DMS114 treated with DMSO at 0.1 percent for 48 hours (cell line): Measurements from ENCODE around the gene BNIP5.

Experiments used
- DNase-seq: peaks from one replicate; lab custom pipeline; 2025; ENCODE audit not compliant: unreplicated experiment; lab: John Stamatoyannopoulos, UW

Gene BNIP5

DNA sequence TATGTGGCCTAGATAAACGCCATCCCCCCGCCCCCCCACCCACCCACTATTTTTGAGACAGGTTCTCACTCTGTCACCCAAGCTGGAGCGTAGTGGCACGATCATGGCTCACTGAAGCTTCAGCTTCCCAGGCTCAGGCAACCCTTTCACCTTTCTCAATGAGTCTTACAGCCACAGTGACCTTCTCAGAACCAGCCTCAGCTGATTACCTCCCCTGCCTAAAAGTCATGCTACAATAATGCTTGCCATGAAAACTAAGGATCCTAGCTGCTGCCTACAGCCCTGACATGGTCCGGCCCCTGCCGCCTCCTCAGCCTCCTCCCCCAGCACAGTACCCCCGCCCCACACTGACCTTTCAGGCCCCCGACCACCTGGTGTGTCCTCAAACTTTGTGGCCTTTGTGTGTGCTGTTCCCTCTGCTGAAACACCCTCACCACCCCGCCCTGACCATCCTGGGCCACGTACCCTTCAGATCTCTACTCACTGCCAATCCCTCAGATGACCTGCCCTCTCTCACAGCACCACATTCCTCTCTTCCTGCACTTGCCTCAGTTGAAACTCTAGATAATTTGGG lies 35.5 kb downstream of the BNIP5 start:
- no peak for DNase-seq

DNA sequence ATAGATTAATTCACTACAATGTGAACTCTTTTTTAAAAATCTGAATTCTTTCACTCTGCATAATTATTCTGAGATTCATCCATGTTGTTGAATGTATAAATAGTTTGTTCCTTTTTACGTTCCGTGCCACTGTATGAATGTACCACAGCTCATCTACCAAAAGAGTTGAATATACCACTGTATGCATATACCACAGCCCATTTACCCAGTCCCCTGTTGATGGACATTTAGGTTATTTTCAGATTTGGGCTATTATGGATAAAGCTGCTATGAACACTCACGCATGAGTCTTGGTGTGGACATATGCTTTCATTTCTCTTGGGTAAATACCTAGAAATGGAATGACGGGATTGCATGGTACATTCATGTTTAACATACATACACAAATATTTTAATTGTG lies 38.7 kb downstream of the BNIP5 start:
- DNase-seq = no peak

DNA sequence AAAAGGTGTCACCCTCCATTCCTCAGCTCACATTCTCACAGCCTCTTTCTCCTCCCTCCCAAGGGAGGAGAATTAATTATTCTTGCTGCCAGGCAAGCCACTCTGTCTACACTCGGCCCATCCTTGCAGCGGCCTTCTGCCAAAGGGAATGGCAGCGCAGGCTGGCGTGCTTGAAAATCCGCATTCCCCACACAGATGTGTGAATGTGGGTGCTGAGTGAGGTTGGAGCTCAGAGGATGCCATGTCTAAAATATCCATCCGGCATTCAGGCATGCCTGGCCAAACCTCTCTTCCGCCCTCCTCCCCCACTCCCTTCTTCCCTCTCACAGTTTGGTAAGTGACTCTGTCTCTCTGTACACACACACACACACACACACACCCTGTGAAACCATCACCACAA lies 39.2 kb downstream of the BNIP5 start:
- DNase-seq = no peak

DNA sequence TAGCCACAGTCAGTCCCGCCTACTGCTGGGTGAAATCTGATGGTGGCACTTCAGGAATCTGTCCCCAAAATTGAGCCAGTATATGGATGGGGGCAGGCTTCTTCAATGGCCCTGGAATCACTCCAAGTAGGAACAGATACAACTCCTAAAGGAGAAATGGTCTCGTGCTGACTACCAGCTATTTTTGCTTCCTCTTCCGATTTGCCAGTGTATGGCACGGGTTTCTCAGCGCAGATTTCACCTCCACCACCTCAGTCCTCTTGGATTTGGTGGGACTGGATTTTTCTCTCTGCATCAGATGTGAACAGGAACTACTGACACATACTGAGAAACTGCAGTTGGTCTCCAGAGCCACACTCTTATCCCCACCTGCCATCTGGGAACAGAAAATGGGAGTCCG lies 39.6 kb downstream of the BNIP5 start:
- DNase-seq = no peak

DNA sequence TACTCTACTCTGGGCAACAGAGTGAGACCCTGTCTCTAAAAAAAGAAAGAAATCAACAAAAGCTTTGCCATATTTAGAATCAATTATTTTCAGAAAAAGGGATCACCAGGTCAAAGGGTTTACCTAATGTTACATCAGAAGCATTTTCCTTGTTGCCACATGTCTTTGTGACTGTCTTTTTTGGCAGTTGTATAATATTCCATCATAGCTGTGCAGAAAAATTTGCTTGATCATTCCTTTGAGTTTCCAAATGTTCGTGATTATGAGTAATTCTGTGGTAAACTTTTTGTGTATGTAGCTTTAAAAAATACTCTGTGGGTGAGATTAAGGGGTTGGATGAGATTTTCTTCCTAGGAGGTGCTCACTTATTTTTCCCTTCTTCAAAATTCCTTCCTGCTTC lies 40.4 kb downstream of the BNIP5 start:
- no peak for DNase-seq

DNA sequence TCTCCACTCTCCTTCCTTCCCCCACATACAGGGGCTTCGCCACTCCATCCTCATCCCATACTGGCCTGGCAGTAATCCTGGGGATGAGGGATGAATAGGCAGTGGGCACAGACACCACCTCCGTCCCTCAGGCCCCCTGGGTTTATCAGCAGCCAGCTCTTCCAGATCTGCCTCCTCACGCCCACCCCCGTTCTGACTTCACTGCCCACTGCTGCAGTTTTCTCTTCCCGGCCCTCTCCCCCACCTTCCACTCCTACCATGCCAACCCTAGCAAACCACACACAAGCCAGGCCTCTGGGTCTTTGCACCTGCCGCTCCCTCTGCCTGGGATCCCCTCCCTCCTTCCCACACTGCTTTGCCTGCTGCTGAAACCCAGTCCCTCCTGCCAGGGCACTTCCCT lies 44.5 kb downstream of the BNIP5 start:
- no peak for DNase-seq

DNA sequence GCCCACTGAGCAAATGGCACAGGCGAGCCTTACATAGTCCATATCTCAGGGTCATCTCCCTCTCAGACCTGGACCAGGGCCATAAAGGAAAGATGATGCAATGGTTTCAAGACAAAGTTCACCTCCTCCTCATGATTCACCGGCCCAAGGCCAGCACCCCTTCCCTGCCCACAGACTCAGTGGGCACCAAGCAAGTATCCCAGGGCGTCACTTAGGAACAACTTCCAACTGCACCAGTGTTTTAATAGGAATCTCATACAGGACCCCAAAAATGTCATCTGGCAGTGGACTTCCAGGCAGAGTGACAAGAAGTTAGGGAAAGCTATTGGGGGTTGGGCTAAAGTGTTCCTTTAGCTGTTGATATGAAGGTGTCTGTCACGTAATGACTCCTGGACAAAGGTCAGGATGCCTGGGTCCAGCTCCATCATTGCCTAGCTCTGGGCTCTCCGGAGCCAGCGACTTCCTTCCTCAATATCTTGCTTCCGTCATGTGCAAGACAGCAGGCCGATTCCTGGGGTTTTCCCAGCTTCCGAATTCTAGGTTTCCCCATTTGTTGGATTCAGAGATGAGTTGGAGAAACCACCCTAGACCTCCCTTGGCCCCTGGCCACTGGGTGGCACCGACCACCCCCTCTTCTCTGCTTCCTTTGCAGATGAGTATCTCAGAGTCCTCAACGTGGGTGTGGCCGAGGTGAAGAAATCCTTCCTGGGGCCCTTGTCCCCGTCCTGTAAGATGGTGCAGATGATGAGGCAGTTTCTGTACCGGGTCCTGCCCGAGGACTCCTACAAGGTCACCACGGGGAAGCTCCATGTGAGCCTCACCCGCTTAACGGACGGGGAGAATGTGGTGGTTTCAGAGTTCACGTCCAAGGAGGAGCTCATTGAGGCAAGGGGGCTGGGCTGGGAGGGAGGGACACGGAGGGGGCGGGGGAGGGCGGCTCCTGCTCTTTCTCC lies 45.7 kb downstream of the BNIP5 start:
- DNase-seq = no peak

DNA sequence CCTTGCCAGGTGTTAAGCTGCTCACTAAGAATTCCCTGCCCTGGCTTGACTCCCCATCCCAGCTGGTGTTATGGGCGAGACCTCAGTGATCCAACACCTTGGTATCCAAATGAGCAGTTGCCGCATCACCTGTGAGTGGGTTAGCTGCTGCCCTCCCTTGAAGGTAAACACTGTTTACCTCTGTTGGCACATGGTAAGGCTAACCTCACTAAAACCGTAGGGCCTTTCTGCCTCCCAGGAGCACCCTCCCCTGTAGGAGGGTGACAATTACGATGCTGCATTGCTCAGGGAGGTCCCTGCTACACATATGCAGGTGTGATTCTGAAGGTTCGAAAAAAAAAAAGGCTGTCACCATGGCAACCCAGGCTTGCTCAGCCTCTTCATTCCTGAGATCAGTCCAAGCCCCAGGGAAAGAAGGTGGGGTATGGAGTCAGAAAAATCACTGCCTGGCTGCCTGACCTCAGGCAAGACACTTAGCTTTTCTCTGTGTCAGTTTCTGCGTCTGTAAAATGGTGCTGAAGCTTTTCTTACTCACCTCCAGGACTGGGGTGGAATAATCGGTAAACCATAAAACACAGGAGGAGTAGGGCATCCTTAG lies 47.3 kb downstream of the BNIP5 start:
- DNase-seq = no peak

DNA sequence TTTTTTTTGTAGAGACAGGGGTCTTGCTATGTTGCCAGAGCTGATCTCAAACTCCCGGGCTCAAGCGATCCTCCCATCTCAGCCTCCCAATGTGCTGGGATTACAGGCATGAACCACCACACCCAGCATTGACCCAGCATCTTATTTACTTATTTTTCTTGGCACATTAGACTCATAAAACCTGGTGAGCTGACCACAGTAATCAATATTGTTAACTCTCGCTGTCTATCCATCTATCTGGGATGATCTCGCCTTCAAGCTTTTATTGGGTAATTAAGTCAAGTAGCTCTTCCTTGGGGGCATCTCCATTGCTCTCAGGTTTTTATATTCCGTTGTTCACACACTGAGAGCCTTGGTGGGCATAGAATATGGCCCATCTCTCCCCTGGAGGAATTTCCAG lies 49.8 kb downstream of the BNIP5 start:
- DNase-seq = no peak

DNA sequence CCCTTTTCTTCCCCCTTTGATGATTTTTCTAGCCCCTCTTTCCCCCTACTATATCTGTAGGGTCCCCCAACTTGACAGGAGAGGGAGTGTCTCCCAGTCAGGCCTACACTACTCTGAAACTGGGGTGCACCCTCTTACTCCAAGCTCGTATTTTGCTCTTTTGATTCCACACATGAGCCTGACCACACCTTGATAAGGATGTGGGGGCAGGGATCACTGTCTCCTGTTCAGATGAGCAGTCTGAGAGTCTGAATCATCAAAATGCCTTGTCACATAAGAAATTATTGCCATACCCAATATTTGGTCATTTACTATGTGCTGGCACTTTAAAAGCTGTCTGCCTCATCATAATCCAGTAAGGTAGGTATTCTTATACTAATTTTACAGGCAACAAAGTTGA lies 50.9 kb downstream of the BNIP5 start:
- no peak for DNase-seq

DNA sequence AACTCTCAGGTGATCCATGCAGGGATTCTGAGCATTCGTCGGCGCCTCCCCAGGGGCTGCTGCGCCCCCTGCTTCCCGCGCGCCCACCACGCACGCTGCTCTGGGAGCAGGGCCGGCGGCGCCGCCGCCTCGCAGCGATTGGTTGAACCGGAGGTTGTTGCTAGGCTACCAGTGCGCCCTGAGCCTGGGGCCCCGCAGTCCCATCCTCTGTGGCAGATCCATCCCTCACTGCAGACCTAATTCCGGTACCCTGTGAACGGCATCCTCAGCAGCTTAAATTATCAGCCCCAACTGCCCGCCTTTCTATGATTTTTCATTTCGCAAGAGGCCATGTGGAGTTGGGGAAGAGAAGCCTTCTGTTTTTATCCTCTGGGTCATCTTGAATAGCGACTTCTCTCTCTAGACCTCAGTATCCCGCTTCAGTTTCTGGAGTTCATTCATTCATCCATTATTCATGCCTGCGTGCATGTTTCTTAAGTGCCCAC lies 51.5 kb downstream of the BNIP5 start:
- DNase-seq = no peak

DNA sequence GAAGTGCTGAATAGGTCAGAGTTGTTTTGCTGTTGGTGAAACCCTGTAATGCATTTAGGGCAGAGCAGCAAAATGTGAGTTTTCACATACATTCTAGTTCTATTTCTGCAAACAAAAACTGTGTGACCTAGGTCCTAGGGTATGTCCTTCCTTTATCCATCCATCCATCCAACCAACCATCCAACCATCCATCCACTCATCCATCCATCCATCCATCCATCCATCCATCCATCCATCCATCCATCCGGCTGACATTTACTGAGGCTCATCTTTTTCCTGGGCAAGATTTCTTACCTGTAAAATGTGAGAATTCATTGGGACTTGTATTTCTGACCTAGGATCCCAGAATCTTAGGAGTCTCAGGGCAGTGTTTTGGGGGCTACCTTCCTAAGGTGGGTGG lies 52.3 kb downstream of the BNIP5 start:
- DNase-seq = no peak

DNA sequence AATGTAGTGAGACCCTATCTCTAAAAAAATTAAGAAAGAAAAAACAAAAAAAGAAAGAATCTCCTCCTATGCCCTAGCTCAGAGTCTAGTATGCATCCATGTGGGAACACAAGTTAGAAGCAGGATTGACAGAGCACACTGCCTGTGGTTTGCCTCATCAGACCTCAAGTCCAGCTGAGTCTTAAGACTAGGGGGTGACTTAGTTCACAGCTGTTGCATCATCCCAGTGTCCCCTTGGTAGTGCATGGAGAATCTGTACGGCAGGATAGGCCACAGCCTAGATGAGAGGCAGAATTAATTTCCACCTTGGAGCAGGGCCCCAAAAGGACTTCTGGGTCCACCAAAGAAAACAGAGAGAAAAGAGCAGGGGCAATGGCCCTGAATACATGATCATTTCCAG lies 53.1 kb downstream of the BNIP5 start:
- no peak for DNase-seq

DNA sequence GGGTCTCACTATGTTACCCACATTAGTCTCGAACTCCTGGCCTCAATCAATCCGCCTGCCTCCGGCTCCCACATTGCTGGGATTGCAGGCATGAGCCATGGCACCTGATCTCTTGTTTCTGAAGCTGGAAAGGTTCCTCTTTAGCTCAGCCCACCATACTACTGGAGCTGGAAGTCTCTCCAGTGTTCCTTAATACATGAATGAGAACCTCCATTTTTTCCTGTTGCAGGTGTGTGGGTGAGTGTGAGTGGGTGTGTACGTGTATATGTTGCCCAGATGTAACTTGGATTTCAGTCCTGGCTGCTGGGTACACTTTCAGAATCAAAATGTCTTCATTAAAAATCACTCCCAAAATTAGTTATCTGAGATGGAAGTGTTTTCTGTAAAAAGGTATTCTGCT lies 55.7 kb downstream of the BNIP5 start:
- no peak for DNase-seq

DNA sequence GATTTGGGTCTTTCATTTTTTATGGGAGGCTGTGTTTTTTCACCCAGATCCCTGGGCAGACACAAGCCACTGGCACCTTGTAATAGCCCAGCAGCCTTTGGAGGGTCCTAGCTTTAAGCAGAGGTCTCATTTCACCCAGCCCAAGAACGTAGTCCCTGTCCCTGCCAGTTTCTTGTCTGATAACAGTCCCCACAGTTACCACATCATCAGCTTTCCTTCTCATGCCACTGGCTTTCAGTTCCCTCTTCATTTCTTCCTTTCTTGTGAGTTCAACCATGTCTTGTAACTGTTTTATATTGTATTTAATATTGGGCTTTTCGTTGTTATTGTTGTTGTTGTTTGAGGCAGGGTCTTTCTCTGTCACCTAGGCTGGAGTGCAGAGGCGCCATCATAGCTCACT lies 56.2 kb downstream of the BNIP5 start:
- no peak for DNase-seq

DNA sequence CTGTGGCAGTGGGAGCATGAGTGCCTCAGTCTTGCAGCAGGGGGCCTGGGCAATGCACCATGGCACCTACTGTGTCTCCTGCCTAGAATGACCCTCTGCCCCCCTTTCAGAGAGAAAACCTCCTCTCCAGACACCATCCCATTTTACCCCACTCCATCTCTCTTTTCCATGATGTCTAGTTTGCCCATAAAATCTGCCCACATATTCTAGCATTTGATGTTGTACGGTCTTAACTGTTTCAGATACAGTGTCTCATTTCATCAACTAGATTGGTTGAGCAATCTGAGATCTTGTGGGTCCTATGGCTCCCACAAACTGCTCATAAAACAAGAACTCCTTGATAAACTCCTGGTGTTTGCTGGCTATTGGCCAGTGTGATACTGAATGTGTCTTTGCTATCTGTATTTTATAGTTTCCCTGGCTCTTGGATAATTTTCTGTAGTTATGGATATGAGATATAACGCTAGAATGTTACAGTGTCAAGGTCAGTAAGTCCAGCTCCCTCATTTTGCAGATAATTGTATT lies 58.7 kb downstream of the BNIP5 start:
- DNase-seq = no peak

DNA sequence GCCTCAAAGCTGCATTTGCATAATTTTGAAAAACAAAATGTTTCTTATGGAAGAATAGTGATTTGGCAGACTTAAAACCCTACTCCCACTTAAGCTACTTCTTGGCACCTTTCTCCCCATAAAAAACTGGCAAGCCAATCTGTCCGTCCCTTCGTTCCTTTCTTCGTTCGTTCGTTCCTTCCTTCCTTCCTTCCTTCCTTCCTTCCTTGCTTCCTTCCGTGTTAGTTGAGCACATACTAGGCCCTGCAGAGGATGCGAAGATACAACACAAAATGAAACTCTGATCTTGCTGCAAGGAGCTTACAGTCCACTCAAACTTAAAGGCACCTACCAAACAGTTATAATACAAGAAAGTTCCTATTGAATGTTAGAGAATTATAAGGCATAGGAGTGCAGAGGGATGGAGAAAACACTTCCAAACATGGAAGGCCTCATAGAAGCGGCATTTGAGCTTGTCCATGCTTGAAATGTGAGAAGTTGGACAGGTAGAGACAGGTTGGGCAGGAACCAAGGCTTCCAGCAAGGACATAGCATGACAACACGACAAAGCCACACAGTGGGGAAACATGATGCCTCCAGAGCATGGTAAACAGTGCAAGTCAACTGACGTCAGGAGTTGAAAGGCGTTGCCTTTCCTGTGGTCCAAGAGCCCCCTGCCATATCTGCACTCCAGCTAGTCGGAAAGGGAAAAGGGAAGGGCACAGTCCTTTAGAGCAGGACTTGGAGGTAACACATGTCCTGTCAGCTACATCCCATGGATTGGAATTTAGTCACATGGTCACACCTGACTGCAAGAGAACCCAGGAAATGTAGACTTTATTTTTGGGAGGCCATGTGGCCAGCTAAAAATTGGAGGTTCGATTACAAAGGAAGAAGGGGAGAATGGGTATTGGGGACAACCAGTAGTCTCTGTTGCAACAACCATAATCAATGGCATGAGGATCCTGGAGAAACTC lies 59.8 kb downstream of the BNIP5 start:
- DNase-seq = no peak

DNA sequence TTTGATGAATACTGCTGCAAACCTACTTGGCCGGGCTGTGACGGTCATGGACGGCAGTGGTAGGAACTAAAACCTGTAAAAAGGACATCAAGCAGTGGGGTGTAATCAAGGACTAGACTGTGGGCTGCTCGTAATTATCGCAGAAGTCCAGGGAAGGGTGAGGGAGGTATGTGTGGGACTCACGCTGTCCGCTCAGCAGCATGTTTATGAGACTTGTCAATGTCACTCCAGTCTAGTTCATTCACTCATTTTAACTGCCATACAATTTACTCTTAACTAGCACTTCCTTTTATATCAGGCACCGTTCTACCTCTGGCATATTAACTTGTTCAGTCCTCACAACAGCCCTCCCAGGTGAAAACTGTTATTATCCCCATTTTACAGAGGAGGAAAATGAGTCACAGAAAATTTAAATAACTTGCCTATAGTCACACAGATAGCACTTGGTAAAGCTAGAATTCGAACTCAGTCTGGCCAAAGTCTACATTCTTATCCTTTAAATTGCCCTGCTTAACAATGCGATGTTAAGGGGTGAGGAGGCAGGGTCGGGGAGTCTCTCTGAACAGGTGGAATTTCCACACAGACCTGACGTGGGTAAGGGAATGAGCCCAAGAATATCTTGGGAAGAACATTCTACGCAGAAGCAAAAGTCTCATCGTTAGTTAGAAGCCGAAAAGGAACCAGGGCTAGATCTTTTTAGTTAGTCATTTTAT lies 62.7 kb downstream of the BNIP5 start:
- no peak for DNase-seq

DNA sequence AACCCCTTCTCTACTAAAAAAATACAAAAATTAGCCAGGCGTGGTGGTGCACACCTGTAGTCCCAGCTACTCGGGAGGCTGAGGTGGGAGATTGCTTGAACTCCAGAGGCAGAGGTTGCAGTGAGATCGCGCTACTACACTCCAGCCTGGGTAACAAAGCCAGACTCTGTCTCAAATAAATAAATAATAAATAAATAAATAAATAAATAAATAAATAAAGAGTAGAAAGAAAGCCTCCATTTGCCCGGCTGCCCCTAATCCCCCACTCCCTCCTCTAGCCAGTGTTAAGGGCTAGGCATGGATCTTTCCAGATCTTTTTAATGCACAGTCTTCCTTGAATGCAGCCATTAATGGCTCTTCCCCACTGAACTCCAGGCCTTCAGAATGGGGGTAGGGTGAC lies 63.6 kb downstream of the BNIP5 start:
- no peak for DNase-seq

DNA sequence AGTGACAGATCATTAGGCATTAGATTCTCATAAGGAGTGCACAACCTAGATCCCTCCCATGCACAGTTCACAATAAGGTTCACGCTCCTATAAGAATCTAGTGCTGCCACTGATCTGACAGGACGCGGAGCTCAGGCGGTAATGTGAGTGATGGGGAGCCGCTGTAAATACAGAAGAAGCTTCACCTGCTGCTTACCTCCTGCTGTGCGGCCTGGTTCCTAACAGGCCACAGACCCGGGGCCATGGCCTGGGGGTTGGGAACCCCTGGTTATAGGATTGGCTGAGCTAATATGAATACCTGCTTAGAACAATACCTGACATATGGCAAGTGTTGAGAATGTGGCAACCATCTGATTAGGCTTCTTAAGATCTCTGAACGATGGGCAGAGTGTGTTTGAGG lies 64.5 kb downstream of the BNIP5 start:
- no peak for DNase-seq
